GM12865 (cell line): ENCODE measurements around the gene ANKRD28.

Experiments used
- DNase-seq: peaks from one replicate; pipeline ENCODE4 v3.0.0; 2010; ENCODE audit warnings: low read depth
- H3K4me3 ChIP-seq: 2 replicates; pipeline ENCODE4 v1.5.1; 2011; ENCODE audit warnings: mild to moderate bottlenecking, low read depth, low read length, control low read depth
- CTCF ChIP-seq: IDR thresholded peaks from 2 replicates; pipeline ENCODE4 v1.5.1; 2011; ENCODE audit warnings: low read length, control low read depth, low read depth, inconsistent platforms; ENCODE audit not compliant: insufficient read depth; ENCODE audit errors: missing control alignments

ANKRD28 gene

DNA sequence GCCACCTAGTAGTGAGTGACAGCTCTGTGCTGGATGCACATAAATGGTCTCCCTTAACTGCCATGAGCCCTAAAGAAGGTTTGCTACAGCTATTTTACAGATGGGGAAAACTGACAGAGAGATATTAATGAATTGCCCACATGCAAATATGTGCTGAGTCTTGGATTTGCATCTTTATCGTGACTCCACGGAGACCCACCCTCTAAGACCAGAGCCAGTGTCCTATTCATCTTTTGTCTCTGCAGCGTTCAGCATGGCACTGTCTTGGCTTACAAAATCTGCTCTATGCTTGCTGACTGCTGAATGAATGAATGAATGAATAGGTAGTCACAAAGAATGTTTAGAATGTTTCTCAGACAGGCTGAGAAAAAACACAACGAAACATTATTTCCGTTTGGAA, 147.9 kb downstream of the ANKRD28 start:
- H3K4me3 ChIP-seq: no peak overlapping the region
- TF ChIP-seq CTCF: no peak
- DNase-seq: peak; percentile 32

- H3K4me3 ChIP-seq: no peak overlapping the region
- DNase-seq: no peak
These were observed 148.4 kb downstream of the ANKRD28 start for GRCh38 chr3:15649341-15649740.

DNA sequence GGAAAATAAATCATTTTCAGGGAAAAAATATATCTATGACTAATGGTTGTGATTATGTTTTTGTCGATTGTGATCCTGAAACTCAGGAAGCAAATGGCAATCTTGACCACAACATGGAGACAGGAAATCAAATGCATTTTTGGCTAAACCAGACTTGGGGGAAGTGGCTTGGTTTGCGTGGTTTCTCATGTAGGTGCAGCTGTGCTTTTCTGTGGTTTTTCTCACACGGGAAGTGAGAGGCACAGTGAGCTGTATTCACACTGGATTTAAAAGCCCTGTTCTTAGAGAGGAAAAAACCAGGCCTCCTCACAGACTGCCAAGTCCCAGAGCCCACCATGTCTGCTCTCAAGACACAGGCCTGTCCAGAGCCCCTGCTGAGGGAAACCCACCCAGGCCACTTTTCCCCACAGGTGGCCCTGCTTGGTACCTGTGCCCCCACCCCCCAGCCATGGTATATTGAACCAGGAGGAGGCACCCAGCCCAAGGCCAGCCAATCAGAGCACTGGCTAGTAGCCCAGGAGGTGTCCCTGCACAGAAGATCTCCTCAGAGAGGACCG, 150.1 kb downstream of the ANKRD28 start:
- no peak for TF ChIP-seq CTCF
- H3K4me3 ChIP-seq: peak overlapping the region; percentile 14; the same call in 1 of the 2 replicates
- DNase-seq: peak; percentile 95

More at GRCh38 chr3:15649341-15649740, 148.4 kb downstream of the ANKRD28 start:
- no peak for TF ChIP-seq CTCF

DNA sequence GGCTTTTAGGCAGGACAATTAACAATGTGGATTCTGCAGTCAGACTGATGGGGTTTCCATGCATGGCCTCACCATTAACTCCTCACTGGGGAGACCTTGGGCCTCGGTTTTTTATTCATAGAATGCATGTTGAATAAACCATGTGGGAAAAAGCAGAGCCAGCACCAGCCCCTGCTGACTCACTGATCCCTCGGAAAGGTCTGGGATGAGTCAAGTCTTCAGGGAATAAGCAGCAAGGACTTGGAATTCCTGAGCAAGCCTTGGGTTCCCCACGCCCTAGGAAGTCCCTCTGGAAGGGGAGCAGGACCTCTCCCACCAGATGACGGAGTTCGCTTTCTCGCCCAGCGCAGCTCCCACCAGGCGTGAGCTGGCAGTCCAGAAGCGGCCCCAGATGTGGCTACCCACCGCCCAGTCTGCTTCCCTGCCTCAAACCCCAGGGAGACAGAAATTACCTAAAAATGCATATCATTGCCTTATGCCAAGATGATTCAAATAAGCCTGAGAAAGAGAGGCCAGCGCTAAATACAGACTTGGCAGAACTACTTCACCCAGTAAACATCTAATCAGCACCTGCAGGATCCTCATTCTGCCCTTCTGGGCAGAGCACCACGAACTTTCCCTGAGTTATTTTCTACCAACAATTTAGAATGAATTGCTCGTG, 150.8 kb downstream of the ANKRD28 start:
- no peak overlapping the region for H3K4me3 ChIP-seq
- no peak for TF ChIP-seq CTCF
- DNase-seq: peak; percentile 44

GRCh38 chr3:15645740-15646501, 151.9 kb downstream of the ANKRD28 start:
- no peak for TF ChIP-seq CTCF
- H3K4me3 ChIP-seq: no peak overlapping the region
- no peak for DNase-seq

GRCh38 chr3:15645246-15645645, 152.5 kb downstream of the ANKRD28 start:
- TF ChIP-seq CTCF: no peak
- no peak overlapping the region for H3K4me3 ChIP-seq
- no peak for DNase-seq
